GM18873 (cell line): Measurements from ENCODE around the gene KBTBD7.
"Not testable (repeated sequence)": the region's sequence is repeated elsewhere in the genome, so short reads cannot be mapped to it uniquely, and the experiment has no call there.

Source experiments
- ATAC-seq: cut with Tn5 transposase; IDR thresholded peaks from one replicate; pipeline ENCODE4 v1.9.1; 2021; ENCODE audit warnings: mild to moderate bottlenecking, moderate library complexity, moderate number of reproducible peaks; ENCODE audit not compliant: unreplicated experiment, low FRiP score

Gene KBTBD7

DNA sequence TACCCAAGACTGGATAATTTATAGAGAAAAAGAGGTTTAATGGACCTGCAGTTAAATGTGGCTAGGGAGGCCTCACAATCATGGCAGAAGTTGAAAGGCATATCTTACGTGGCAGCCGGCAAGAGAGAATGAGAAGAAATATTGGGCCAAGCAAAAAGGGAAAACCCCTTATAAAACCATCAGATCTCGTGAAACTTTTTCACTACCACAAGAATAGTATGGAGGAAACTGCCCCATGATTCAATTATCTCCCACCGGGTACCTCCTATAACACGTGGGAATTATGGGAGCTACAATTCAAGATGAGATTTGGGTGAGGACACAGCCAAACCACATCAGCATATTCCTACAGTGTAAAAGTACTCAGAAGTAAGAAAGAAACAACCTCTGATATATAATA lies 4.7 kb upstream of the KBTBD7 start:
- ATAC-seq: no peak

DNA sequence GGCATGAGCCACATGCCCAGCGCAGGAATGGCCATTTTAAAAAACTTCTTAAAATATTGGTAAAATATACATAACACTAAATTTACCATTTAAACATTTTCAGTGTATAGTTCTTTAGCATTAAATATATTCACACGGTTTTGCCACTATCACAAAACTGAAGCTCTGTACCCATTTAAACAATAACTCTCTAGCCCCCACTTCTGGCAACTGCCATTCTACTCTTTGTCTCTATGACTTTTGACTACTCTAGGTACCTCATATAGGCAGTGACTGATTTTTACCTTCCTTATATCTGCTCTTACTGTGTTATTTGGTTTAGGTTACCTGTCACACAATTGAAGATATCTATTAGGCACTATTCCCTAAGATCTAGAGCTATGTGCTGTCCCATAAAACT lies 2.3 kb upstream of the KBTBD7 start:
- ATAC-seq: no peak

GRCh38 chr13:41196011-41196410 lies 1.6 kb upstream of the KBTBD7 start:
- no peak for ATAC-seq

DNA sequence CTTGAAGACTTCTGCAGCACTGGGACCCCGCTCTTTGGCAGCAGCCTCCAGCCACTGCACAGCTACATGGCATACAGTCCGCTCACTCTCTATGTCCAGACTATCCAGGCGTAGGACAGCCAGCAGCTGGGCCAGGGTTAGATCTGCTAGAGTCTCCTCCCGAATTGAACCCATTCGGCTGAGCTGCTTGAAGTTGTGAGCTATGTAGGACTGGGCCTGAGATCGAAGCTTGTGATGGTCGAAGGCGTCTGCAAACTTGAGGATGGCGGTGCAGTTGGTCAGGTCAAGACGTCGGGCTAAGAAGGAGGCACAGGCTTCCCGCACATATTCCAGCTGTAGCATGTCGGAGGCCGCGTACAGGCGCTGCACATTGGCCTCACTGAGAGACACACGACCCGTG lies 900 bp downstream of the KBTBD7 start:
- no peak for ATAC-seq

GRCh38 chr13:41188584-41188983 lies 5.8 kb downstream of the KBTBD7 start:
- ATAC-seq: no peak

- ATAC-seq: no peak
Observed at GRCh38 chr13:41186481-41186880, 7.9 kb downstream of the KBTBD7 start.

GRCh38 chr13:41182231-41182630 lies 12.1 kb downstream of the KBTBD7 start:
- no peak for ATAC-seq

DNA sequence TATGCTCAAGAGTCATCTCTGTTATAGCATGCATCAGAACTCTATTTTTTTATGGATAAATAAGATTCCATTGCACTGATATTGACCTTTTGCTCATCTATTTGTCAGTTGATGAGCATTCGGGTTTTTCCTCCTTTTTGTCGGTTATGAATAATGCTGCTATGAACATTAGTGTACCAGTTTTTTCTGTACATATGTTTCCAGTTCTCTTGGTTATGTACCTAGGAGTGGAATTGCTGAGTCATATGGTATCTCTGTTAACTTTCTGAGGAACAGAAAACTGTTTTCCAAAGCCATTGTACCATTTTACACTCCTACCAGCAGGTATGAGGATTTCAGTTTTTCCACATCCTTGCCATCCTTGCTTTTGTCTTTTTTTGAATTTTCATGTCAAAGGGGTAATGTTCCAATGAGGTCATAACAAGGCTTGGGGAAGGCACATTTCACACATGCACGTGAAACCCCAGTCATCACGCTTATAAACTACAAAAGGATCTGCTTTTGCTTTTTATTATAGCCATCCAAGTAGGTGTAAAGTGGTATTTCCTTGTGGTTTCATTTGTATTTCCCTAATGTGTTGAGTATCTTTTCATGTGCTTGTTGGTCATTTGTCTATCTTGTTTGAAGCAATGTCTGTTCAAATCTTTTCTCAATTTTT lies 14.6 kb downstream of the KBTBD7 start:
- ATAC-seq: no peak

DNA sequence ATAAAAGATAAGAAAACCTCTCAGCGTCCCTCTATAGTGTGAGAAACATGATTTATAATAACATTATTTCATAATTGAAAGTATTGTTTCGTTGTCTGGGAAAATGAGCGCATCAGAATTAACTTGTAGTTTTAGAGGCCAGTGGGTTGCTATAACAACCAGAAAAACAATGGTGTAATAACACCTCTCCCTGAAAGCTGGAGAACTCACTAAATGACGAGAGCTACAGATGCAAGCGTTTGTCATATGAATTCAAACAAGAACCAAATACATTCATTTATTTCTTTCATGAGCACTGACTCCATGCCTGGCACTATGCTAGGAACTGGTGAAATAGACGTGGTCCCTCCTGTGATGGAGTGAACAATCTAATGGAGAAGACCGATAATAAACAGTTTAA lies 16.3 kb downstream of the KBTBD7 start:
- no peak for ATAC-seq

- ATAC-seq: no peak
Observed at GRCh38 chr13:41177616-41178015, 16.8 kb downstream of the KBTBD7 start.

DNA sequence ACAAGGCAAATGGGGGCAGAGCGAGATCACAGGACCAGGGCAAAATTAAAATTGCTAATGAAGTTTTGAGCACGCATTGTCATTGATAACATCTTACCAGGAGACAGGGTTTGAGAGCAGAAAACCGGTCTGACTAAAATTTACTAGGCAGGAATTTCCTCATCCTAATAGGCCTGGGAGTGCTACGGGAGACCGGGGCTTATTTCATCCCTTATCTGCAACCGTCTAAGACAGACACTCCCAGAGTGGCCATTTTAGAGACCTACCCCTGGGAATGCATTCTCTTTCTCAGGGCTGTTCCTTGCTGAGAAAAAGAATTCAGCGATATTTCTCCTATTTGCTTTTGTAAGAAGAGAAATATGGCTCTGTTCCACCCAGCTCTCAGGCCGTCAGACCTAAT lies 18.8 kb downstream of the KBTBD7 start:
- not testable (repeated sequence) for ATAC-seq

DNA sequence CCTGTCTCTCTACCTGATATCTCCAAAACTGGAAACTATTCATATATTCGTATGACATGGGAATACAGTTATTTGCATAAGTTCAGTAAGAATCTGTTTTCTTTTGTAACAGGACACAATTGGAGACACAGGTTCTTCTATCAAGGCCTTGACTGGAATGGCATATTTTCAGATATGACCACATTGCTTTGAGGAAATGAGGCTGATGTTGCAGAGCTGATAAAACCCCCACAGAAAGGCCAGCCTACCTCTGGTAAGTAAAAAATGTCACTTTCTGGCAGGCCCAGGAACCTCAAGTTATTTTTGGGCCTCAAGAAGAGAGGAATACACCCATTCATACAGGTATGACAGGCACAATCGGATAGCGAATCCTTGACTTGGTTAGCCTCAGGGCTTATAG lies 32.2 kb downstream of the KBTBD7 start:
- ATAC-seq: no peak

GRCh38 chr13:41159174-41159573 lies 35.2 kb downstream of the KBTBD7 start:
- no peak for ATAC-seq

- ATAC-seq: no peak
Observed at GRCh38 chr13:41157048-41157717, 37.2 kb downstream of the KBTBD7 start.

GRCh38 chr13:41156620-41157019 lies 37.7 kb downstream of the KBTBD7 start:
- ATAC-seq: no peak

DNA sequence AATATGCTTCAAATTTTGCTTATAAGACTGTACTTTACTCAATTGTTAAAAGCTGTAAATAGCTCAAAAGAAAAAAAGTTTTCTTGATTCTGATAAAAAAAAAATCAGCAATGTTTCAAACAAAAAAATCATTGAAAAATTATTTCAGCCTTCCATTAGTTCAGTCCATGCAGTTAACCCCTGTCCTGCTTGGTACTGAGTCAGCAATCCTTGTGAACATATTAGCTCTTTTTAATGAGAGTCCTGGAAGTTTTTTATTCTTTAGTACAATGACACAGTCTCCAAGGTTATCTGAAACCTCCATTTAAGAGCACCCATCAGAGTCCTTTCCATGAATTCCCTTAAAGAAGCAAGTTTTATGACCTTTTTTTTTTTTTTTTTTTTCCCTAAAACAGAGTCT lies 40.3 kb downstream of the KBTBD7 start:
- ATAC-seq: no peak

DNA sequence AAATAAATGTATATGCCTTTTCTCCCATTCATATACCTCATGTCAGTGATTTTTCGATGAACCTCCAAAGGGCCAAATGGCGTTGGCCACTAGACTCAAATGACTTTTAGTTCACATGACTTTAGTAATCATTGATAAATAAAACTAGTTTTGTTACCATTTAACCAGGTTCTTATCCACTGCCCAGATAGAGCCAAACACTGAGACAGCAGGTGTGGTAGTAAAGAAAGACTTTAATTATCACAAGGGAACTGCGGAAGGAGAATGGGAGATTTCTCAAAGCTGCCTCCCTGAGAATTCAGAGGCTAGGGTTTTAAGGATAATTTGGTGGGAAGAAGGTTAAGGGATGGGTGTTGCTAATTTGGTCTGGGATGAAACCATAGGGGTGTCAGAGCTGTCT lies 42.4 kb downstream of the KBTBD7 start:
- no peak for ATAC-seq

- ATAC-seq: no peak
Observed at GRCh38 chr13:41150058-41150457, 44.3 kb downstream of the KBTBD7 start.

- ATAC-seq: no peak
Observed at GRCh38 chr13:41148419-41149283, 45.7 kb downstream of the KBTBD7 start.

DNA sequence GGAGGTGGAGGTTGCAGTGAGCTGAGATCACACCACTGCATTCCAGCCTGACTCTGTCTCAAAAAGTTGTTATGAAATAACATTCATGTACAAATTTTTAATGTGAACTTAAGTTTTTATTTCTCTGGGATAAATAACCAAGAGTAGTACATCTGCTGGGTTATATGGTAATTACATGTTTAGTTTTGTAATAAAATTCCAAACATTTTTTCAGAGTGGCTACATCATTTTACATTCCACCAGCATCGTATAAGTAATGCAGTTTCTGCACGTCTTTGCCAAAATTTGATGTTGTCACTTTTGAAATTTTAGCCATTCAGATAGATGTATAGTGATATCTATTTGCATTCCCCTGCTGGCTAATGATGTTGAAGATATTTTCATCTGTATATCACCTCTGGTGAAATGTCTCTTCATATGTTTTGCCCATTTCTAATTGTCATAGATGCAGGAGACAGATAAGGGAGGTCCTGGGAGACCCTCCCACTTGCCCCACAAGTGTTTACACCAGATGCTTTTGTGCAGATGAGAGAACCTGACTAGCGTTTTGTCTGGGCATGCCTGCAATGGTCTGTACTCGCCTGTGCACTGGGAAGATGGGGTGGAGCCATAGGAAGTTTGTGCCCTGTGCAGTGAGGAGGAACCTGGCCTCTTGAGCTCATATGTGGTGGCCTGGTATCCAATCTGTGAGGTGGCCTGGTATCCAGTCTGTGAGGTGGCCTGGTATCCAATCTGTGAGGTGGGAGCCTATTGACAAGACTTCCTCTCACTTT lies 49.0 kb downstream of the KBTBD7 start:
- no peak for ATAC-seq

DNA sequence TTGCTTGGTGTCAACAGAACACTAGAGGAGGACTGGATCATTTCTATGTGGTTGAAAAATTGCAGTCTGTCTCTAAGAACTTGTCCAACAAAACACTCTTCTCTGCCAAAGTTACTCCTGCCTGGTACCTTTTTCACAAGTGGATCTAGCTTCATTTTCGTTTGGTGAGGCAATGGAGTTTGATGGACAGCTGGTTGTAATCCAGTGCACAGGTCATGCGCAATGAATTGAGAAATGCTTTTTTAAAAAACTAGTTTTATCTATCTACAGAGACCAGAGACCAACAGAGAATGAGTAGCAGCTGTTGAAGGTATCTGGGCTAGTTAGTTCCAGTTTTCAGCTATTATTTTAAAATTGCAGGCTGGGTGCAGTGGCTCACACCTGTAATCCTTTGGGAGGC lies 49.8 kb downstream of the KBTBD7 start:
- no peak for ATAC-seq
